Thyroid gland (tissue), 4 donors: ENCODE results near the gene ELMO1.

ENCODE experiments used
- POLR2A ChIP-seq, 2 donors: fragments of 450-650 bp; IDR thresholded peaks; one replicate each; pipeline ENCODE4 v1.6.1; 2017; ENCODE audit warnings: antibody characterized with exemption in 2 of 2, mild to moderate bottlenecking in 2 of 2, moderate library complexity in 1 of 2
- TF ChIP-seq, protein P1 (sequence below), 6 experiments: fragments of 200-600 bp in 3 of 6; fragments of 450-650 bp in 3 of 6; sonication (generic) in 3 of 6; IDR thresholded peaks; one replicate each; pipeline ENCODE4 v1.5.1; 2016 to 2019; ENCODE audit warnings: antibody characterized with exemption in 6 of 6, mild to moderate bottlenecking in 2 of 6, inconsistent platforms in 1 of 6, moderate library complexity in 1 of 6

DNA sequence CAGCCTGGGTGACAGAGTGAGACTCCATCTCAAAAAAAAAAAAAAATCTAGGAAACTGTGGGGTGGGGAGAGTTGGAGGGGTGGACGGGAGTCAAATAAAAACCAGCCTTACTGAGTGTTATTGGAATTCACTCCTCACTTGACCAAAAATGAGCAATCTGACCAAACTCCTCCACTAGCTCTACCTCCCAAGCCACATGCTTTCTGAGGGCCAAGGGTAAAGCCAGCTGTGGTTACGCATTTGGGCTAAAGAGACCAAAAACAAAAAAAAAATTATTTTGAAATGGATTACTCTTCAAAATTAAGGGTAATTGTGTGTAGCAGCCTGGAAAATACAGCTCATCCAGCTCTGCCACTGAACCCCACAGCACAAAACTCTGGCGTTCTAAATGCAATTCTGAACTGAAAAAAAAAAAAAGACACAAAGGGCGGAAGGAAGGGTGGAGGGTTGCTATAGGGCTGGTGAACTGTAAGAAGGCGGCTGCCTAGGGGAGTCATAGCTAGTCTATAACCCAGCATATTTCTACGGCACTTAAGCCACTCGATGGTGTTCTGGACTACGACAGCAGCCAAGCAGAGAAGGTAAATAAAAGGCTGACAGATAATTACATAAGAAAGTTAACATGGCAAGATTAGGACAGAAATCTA, 7.8 kb downstream of the ELMO1 start:
- TF ChIP-seq, protein P1, sequence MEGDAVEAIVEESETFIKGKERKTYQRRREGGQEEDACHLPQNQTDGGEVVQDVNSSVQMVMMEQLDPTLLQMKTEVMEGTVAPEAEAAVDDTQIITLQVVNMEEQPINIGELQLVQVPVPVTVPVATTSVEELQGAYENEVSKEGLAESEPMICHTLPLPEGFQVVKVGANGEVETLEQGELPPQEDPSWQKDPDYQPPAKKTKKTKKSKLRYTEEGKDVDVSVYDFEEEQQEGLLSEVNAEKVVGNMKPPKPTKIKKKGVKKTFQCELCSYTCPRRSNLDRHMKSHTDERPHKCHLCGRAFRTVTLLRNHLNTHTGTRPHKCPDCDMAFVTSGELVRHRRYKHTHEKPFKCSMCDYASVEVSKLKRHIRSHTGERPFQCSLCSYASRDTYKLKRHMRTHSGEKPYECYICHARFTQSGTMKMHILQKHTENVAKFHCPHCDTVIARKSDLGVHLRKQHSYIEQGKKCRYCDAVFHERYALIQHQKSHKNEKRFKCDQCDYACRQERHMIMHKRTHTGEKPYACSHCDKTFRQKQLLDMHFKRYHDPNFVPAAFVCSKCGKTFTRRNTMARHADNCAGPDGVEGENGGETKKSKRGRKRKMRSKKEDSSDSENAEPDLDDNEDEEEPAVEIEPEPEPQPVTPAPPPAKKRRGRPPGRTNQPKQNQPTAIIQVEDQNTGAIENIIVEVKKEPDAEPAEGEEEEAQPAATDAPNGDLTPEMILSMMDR (IDR thresholded peaks at IDR 0.05), result no peak
- peak in 1 of 2 donors; percentile 20 for TF ChIP-seq POLR2A (IDR thresholded peaks at IDR 0.05)
